ENCODE measurements around the gene UTS2. TPM values are rescaled to one million over a fixed set of nuclear protein-coding genes. Genes with fewer than 3 reads are reported as not detected.

Gene UTS2
- total RNA-seq, 3 donors from 2014 or later, result 1.6 TPM; not detected in 2

DNA sequence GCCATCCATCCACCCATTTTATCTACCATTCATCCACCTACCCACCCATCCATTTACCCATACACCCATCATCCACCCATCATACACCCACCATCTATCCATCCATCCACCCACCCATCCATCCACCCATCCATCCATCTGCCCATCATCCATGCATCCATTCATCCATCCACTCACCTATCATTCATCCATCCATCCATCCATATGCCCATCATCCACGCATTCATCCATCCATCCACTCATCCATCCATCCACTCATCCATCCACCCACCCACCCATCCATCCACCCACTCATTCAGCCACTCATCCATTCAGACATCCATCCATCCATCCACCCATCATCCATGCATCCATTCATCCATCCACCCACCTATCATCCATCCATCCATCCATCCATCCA is 31.9 kb upstream of the UTS2 start:
- Histone ChIP-seq H3K4me1 (no peaks in the 10 kb centered on the region), H3K27ac (no peak overlapping the region), H3K4me3 (no peak overlapping the region), H3K9me3 (no peaks in the 10 kb centered on the region), H3K27me3 (no peaks in the 10 kb centered on the region), H3K36me3 (no peaks in the 10 kb centered on the region)
- intact Hi-C loops (cut with DNase I; ENCODE audit: low total_unique reads), result no loop called here
- TF ChIP-seq, protein P1, sequence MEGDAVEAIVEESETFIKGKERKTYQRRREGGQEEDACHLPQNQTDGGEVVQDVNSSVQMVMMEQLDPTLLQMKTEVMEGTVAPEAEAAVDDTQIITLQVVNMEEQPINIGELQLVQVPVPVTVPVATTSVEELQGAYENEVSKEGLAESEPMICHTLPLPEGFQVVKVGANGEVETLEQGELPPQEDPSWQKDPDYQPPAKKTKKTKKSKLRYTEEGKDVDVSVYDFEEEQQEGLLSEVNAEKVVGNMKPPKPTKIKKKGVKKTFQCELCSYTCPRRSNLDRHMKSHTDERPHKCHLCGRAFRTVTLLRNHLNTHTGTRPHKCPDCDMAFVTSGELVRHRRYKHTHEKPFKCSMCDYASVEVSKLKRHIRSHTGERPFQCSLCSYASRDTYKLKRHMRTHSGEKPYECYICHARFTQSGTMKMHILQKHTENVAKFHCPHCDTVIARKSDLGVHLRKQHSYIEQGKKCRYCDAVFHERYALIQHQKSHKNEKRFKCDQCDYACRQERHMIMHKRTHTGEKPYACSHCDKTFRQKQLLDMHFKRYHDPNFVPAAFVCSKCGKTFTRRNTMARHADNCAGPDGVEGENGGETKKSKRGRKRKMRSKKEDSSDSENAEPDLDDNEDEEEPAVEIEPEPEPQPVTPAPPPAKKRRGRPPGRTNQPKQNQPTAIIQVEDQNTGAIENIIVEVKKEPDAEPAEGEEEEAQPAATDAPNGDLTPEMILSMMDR (IDR thresholded peaks at IDR 0.05), result no peak
- TF ChIP-seq POLR2AphosphoS5 (IDR thresholded peaks at IDR 0.05) (no peak), POLR2A (IDR thresholded peaks at IDR 0.05) (no peak)
- no peak for DNase-seq (ENCODE audit: low spot score in 2 of 2)

DNA sequence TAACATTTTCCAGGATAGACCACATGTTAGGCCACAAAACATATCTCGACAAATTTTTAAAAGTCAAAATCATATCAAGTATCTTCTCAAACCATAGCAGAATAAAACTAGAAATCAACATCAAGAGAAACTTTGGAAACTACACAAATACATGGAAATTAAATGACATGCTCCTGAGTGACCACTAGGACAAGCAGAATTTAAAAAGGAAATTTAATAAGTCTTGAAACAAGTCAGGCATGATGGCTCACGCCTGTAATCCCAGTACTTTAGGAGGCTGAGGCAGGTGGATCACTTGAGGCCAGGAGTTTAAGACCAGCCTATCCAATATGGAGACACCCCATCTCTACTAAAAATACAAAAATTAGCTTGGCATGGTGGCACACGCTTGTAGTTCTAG is 26.4 kb upstream of the UTS2 start:
- no peaks in the 10 kb centered on the region for H3K4me1 ChIP-seq
- DNase-seq (ENCODE audit: low spot score in 2 of 2), result no peak
- H3K36me3 ChIP-seq, result no peaks in the 10 kb centered on the region
- no peaks in the 10 kb centered on the region for H3K9me3 ChIP-seq
- intact Hi-C loops (cut with DNase I; ENCODE audit: low total_unique reads), result loop anchor here (5.0 kb wide), 1 partner anchor 897 kb away; no protein-coding TSS in a partner anchor
- H3K27me3 ChIP-seq, result no peaks in the 10 kb centered on the region
- H3K4me3 ChIP-seq, result no peak overlapping the region
- TF ChIP-seq, protein P1 (IDR thresholded peaks at IDR 0.05), result no peak
- TF ChIP-seq POLR2A (IDR thresholded peaks at IDR 0.05) (no peak), POLR2AphosphoS5 (IDR thresholded peaks at IDR 0.05) (no peak)
- no peak overlapping the region for H3K27ac ChIP-seq

DNA sequence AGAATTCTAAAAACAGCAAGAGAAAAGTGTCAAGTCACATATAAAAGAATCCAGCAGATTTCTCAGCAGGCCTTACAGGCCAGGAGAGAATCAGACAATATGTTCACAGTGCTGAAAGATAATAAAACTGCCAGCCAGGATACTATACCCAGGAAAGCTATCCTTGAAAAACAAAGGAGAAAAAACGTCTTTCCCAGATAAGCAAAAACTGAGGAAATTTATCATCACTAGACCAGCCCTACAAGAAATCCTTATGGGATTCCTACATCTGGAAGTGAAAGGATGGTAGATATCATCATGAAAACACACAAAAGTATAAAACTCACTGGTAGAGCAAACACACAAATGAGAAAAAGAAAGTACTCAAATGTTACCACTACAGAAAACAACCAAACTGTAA is 25.2 kb upstream of the UTS2 start:
- no peak for TF ChIP-seq POLR2AphosphoS5 (IDR thresholded peaks at IDR 0.05)
- TF ChIP-seq POLR2A (IDR thresholded peaks at IDR 0.05), result no peak
- TF ChIP-seq, protein P1 (IDR thresholded peaks at IDR 0.05), result no peak

DNA sequence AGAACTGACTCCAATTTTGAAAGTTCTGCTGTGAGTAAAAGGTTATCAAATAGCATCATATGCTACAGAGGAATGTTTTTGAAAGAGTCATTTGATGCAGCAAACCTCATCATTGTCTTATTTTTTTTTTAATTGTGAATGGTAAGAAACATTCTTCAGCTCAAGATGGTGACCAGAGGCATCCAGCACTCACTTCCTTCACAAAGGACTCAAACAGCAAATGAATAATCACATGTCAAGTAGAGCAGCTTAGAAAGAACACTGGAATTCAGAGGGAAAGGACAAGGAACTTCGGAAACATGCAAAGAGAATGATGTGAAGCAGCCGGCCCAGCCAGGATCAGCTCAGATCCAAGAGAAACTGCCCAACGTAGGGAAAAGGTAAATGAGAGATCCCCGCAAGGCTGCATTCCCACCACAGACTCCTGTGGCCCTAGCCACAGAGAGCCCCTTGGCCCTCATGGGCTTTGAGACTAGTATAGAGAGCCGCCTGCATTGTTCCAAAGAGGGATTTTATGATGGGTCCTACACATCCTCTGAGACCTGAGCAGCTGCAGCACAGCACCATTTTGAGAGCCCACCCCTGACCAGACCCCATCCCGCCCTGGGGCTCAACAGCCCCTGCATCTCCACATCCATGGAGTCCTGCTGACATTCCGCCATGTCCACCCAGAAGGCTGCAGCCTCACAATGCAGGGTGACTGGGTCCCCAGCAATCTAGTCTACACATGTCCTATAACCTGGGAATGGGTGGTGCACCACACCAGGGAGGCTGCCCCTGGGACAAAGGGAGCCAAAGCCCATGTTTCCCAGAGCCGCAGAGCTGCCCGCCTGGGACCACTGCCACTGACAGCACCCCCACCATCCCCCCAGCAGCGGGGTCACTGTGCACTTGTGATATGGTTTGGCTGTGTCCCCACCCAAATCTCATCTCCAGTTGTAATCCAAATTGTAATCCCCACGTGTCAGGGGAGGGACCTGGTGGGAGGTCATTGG is 21.2 kb upstream of the UTS2 start:
- intact Hi-C loops (cut with DNase I; ENCODE audit: low total_unique reads), result no loop called here

More for the DNA sequence above, 25.2 kb upstream of the UTS2 start:
- H3K27me3 ChIP-seq, result no peaks in the 10 kb centered on the region
- no peaks in the 10 kb centered on the region for H3K9me3 ChIP-seq
- no peak overlapping the region for H3K4me3 ChIP-seq
- H3K36me3 ChIP-seq, result no peaks in the 10 kb centered on the region
- intact Hi-C loops (cut with DNase I; ENCODE audit: low total_unique reads), result loop anchor here (5.0 kb wide), 1 partner anchor 896 kb away; no protein-coding TSS in a partner anchor
- DNase-seq (ENCODE audit: low spot score in 2 of 2), result no peak
- H3K27ac ChIP-seq, result no peak overlapping the region
- no peaks in the 10 kb centered on the region for H3K4me1 ChIP-seq

More for the DNA sequence above, 21.2 kb upstream of the UTS2 start:
- no peaks in the 10 kb centered on the region for H3K27me3 ChIP-seq
- H3K4me1 ChIP-seq, result no peaks in the 10 kb centered on the region
- no peaks in the 10 kb centered on the region for H3K36me3 ChIP-seq
- H3K27ac ChIP-seq, result no peak overlapping the region
- no peak overlapping the region for H3K4me3 ChIP-seq
- no peaks in the 10 kb centered on the region for H3K9me3 ChIP-seq
- no peak for DNase-seq (ENCODE audit: low spot score in 2 of 2)
- TF ChIP-seq POLR2AphosphoS5 (IDR thresholded peaks at IDR 0.05), result no peak
- TF ChIP-seq, protein P1 (IDR thresholded peaks at IDR 0.05), result no peak
- no peak for TF ChIP-seq POLR2A (IDR thresholded peaks at IDR 0.05)
